CD4-positive, alpha-beta memory T cell (primary cell): ENCODE measurements around the gene CHCHD6. TPM values are rescaled to one million over a fixed set of nuclear protein-coding genes. Genes with fewer than 3 reads are reported as not detected.

ENCODE experiments used
- CTCF ChIA-PET: fragments of 350-600 bp; sonication (Branson Sonifier 250); formaldehyde crosslinking; loops from one replicate; lab custom pipeline; 2021; ENCODE audit warnings: inconsistent platforms; ENCODE audit not compliant: partially characterized antibody; lab: Charles Lee
- POLR2A ChIA-PET: fragments of 350-600 bp; sonication (Branson Sonifier 250); formaldehyde crosslinking; loops from one replicate; lab custom pipeline; 2021; ENCODE audit not compliant: partially characterized antibody; lab: Charles Lee
- DNase-seq, 5 donors: peaks; one replicate each; pipeline versions ENCODE4 v3.0.0 to v3.0.0-alpha.2; 2020 to 2022; ENCODE audit warnings: mixed read lengths in 1 of 5
- H3K27ac ChIP-seq: one replicate; pipeline ENCODE4 v1.7.0; 2013; ENCODE audit warnings: low read depth, low read length
- H3K27me3 ChIP-seq: 2 replicates; pipeline ENCODE4 v1.7.0; 2013; ENCODE audit warnings: mild to moderate bottlenecking, low read length, moderate library complexity; ENCODE audit not compliant: insufficient read depth
- H3K36me3 ChIP-seq: 2 replicates; pipeline ENCODE4 v1.7.0; 2013; ENCODE audit warnings: mild to moderate bottlenecking, low read length, moderate library complexity; ENCODE audit not compliant: insufficient read depth
- H3K4me1 ChIP-seq: 2 replicates; pipeline ENCODE4 v1.7.0; 2013; ENCODE audit warnings: mild to moderate bottlenecking, low read length, moderate library complexity; ENCODE audit not compliant: insufficient read depth
- H3K4me3 ChIP-seq, 2 donors: one replicate each; pipeline ENCODE4 v1.7.0; 2013; ENCODE audit warnings: low read length in 2 of 2, mild to moderate bottlenecking in 1 of 2
- H3K9me3 ChIP-seq, 2 donors: one replicate each; pipeline ENCODE4 v1.7.0; 2013; ENCODE audit warnings: low read length in 2 of 2, control low read depth in 1 of 2; ENCODE audit not compliant: control insufficient read depth in 1 of 2
- H3K27ac Mint-ChIP-seq, 7 donors: one replicate each; pipeline ENCODE4 v1.8.0; 2020 to 2021; ENCODE audit warnings: mixed read lengths in 7 of 7, mild to moderate bottlenecking in 6 of 7, inconsistent platforms in 3 of 7, moderate library complexity in 3 of 7
- H3K27me3 Mint-ChIP-seq, 2 donors: one replicate each; pipeline ENCODE4 v1.8.0; 2020 to 2021; ENCODE audit warnings: mixed read lengths in 2 of 2
- H3K36me3 Mint-ChIP-seq, 2 donors: one replicate each; pipeline ENCODE4 v1.8.0; 2020 to 2021; ENCODE audit warnings: mixed read lengths in 2 of 2, inconsistent platforms in 1 of 2, mild to moderate bottlenecking in 1 of 2
- H3K4me1 Mint-ChIP-seq, 4 donors: one replicate each; pipeline ENCODE4 v1.8.0; 2020 to 2021; ENCODE audit warnings: mixed read lengths in 4 of 4, mild to moderate bottlenecking in 1 of 4
- H3K4me3 Mint-ChIP-seq, 8 donors: one replicate each; pipeline ENCODE4 v1.8.0; 2020 to 2021; ENCODE audit warnings: mixed read lengths in 8 of 8, mild to moderate bottlenecking in 7 of 8, moderate library complexity in 6 of 8, inconsistent platforms in 3 of 8
- H3K9me3 Mint-ChIP-seq, 8 donors: one replicate each; pipeline ENCODE4 v1.8.0; 2020 to 2021; ENCODE audit warnings: mixed read lengths in 8 of 8, mild to moderate bottlenecking in 5 of 8, inconsistent platforms in 3 of 8, moderate library complexity in 1 of 8
- intact Hi-C: fragments of 100-400 bp; cut with micrococcal nuclease; formaldehyde crosslinking; loops from one replicate; pipeline ENCODE4 v1.15.1; 2023
- polyA plus RNA-seq, 2 donors: library from polyadenylated mRNA; unstranded; fragments of 300-500 nt; fragmentation: Illumina TruSeq; gene quantifications; one replicate each; pipeline ENCODE4 v1.2.3, GENCODE V29; 2021
- total RNA-seq, 2 experiments: library from RNA; stranded (reverse); gene quantifications; one replicate each; pipeline ENCODE4 v1.2.3, GENCODE V29; 2021

Gene CHCHD6
- total and polyA plus RNA-seq, 4 experiments from 2014 or later = 7.3 to 12.3 (median 10.2) TPM

GRCh38 chr3:126935756-126936509, 231.9 kb downstream of the CHCHD6 start:
- no peaks in the 10 kb centered on the region for H3K27me3 Mint-ChIP-seq
- H3K36me3 Mint-ChIP-seq = peaks cover 0 to 3% of the 10 kb centered on the region in 2 donors
- intact Hi-C loops = no loop called here
- Histone ChIP-seq H3K36me3 (no peaks in the 10 kb centered on the region), H3K27ac (no peak overlapping the region), H3K4me1 (no peaks in the 10 kb centered on the region), H3K27me3 (no peaks in the 10 kb centered on the region), H3K4me3 (no peak overlapping the region), H3K9me3 (no peaks in the 10 kb centered on the region)
- ChIA-PET CTCF (no interaction called here), POLR2A (no interaction called here)
- H3K4me3 Mint-ChIP-seq = no peak overlapping the region
- no peak for DNase-seq
- no peaks in the 10 kb centered on the region for H3K9me3 Mint-ChIP-seq
- H3K27ac Mint-ChIP-seq = no peak overlapping the region
- H3K4me1 Mint-ChIP-seq = no peaks in the 10 kb centered on the region

GRCh38 chr3:126936853-126937425, 232.9 kb downstream of the CHCHD6 start:
- DNase-seq = no peak
- CTCF ChIA-PET = no interaction called here

GRCh38 chr3:126937533-126937932, 233.5 kb downstream of the CHCHD6 start:
- Histone ChIP-seq H3K4me1 (no peaks in the 10 kb centered on the region), H3K9me3 (no peaks in the 10 kb centered on the region), H3K27me3 (no peaks in the 10 kb centered on the region), H3K4me3 (no peak overlapping the region), H3K27ac (no peak overlapping the region), H3K36me3 (no peaks in the 10 kb centered on the region)
- Mint-ChIP-seq H3K4me1 (no peaks in the 10 kb centered on the region), H3K27me3 (no peaks in the 10 kb centered on the region), H3K4me3 (no peak overlapping the region), H3K36me3 (peaks cover 0 to 10% of the 10 kb centered on the region in 2 donors), H3K9me3 (no peaks in the 10 kb centered on the region), H3K27ac (peak overlapping the region in 2 of 7 donors; percentile 37 to 44)
- DNase-seq = no peak
- intact Hi-C loops = no loop called here
- ChIA-PET CTCF (interaction anchor here (1.1 kb wide), 1 partner anchor 9 kb away, joined by 4 read pairs; no protein-coding TSS in a partner anchor), POLR2A (no interaction called here)

More at GRCh38 chr3:126936853-126937425, 232.9 kb downstream of the CHCHD6 start:
- Histone ChIP-seq H3K4me1 (no peaks in the 10 kb centered on the region), H3K4me3 (no peak overlapping the region), H3K36me3 (no peaks in the 10 kb centered on the region), H3K27ac (no peak overlapping the region), H3K27me3 (no peaks in the 10 kb centered on the region), H3K9me3 (no peaks in the 10 kb centered on the region)
- POLR2A ChIA-PET = no interaction called here
- Mint-ChIP-seq H3K9me3 (no peaks in the 10 kb centered on the region), H3K27me3 (no peaks in the 10 kb centered on the region), H3K27ac (peak overlapping the region in 1 of 7 donors; percentile 37), H3K4me3 (no peak overlapping the region), H3K4me1 (no peaks in the 10 kb centered on the region), H3K36me3 (peaks cover 0 to 5% of the 10 kb centered on the region in 2 donors)
- intact Hi-C loops = no loop called here

GRCh38 chr3:126937973-126938372, 233.9 kb downstream of the CHCHD6 start:
- ChIA-PET POLR2A (no interaction called here), CTCF (interaction anchor here (0.6 to 1.1 kb wide), 3 partner anchors 8 to 815 kb away, joined by 3 to 5 read pairs (median 4); no protein-coding TSS in a partner anchor)
- Histone ChIP-seq H3K36me3 (no peaks in the 10 kb centered on the region), H3K27me3 (no peaks in the 10 kb centered on the region), H3K4me3 (no peak overlapping the region), H3K27ac (no peak overlapping the region), H3K9me3 (no peaks in the 10 kb centered on the region), H3K4me1 (no peaks in the 10 kb centered on the region)
- Mint-ChIP-seq H3K36me3 (peaks cover 0 to 14% of the 10 kb centered on the region in 2 donors), H3K4me3 (no peak overlapping the region), H3K9me3 (no peaks in the 10 kb centered on the region), H3K27ac (peak overlapping the region in 1 of 7 donors; percentile 12), H3K4me1 (no peaks in the 10 kb centered on the region), H3K27me3 (no peaks in the 10 kb centered on the region)
- intact Hi-C loops = no loop called here
- no peak for DNase-seq

GRCh38 chr3:126938520-126939337, 234.7 kb downstream of the CHCHD6 start:
- H3K36me3 ChIP-seq = no peaks in the 10 kb centered on the region
- Mint-ChIP-seq H3K4me3 (no peak overlapping the region), H3K9me3 (no peaks in the 10 kb centered on the region), H3K4me1 (no peaks in the 10 kb centered on the region), H3K36me3 (peaks cover 0 to 15% of the 10 kb centered on the region in 2 donors), H3K27ac (no peak overlapping the region), H3K27me3 (no peaks in the 10 kb centered on the region)
- no peaks in the 10 kb centered on the region for H3K9me3 ChIP-seq
- H3K27ac ChIP-seq = no peak overlapping the region
- no peak overlapping the region for H3K4me3 ChIP-seq
- intact Hi-C loops = no loop called here
- DNase-seq = no peak
- CTCF ChIA-PET = interaction anchor here (0.6 to 1.1 kb wide), 3 partner anchors 9 to 816 kb away, joined by 3 to 5 read pairs (median 4); no protein-coding TSS in a partner anchor
- H3K4me1 ChIP-seq = no peaks in the 10 kb centered on the region
- POLR2A ChIA-PET = no interaction called here
- H3K27me3 ChIP-seq = no peaks in the 10 kb centered on the region

- no peaks in the 10 kb centered on the region for H3K4me1 ChIP-seq
- no peak for DNase-seq
- POLR2A ChIA-PET = no interaction called here
- CTCF ChIA-PET = no interaction called here
- Mint-ChIP-seq H3K9me3 (no peaks in the 10 kb centered on the region), H3K27ac (no peak overlapping the region), H3K4me3 (no peak overlapping the region), H3K27me3 (no peaks in the 10 kb centered on the region), H3K36me3 (peaks cover 0 to 15% of the 10 kb centered on the region in 2 donors), H3K4me1 (peaks cover 0 to 1% (median under 1%) of the 10 kb centered on the region in 4 donors)
- H3K4me3 ChIP-seq = no peak overlapping the region
- H3K36me3 ChIP-seq = no peaks in the 10 kb centered on the region
- H3K27ac ChIP-seq = no peak overlapping the region
- intact Hi-C loops = no loop called here
- H3K9me3 ChIP-seq = no peaks in the 10 kb centered on the region
- no peaks in the 10 kb centered on the region for H3K27me3 ChIP-seq
These were observed 235.3 kb downstream of the CHCHD6 start for GRCh38 chr3:126939338-126939718.

- POLR2A ChIA-PET = no interaction called here
These were observed 235.7 kb downstream of the CHCHD6 start for GRCh38 chr3:126939733-126940132.

More at GRCh38 chr3:126939733-126940132, 235.7 kb downstream of the CHCHD6 start:
- intact Hi-C loops = no loop called here
- Mint-ChIP-seq H3K4me3 (no peak overlapping the region), H3K36me3 (peaks cover 0 to 15% of the 10 kb centered on the region in 2 donors), H3K9me3 (no peaks in the 10 kb centered on the region), H3K27ac (no peak overlapping the region), H3K4me1 (peaks cover 0 to 5% (median 1%) of the 10 kb centered on the region in 4 donors), H3K27me3 (no peaks in the 10 kb centered on the region)
- Histone ChIP-seq H3K9me3 (no peaks in the 10 kb centered on the region), H3K4me3 (no peak overlapping the region), H3K27ac (no peak overlapping the region), H3K4me1 (no peaks in the 10 kb centered on the region), H3K27me3 (no peaks in the 10 kb centered on the region), H3K36me3 (no peaks in the 10 kb centered on the region)
- DNase-seq = no peak
- CTCF ChIA-PET = no interaction called here
